Cardiac fibroblast (primary cell): ENCODE data around the gene KHDC1.
"Not testable (repeated sequence)": the region's sequence is repeated elsewhere in the genome, so short reads cannot be mapped to it uniquely, and the experiment has no call there.

Source experiments
- DNase-seq, 2 donors: peaks; one replicate each; pipeline versions ENCODE4 v3.0.0 to v3.0.0-alpha.2; 2010; ENCODE audit warnings: low read depth in 2 of 2
- H3K4me3 ChIP-seq, 2 donors: replicated peaks in 1 of 2; 1 replicate in 1 of 2; 2 replicates in 1 of 2; pipeline ENCODE4 v1.5.1; 2011; ENCODE audit warnings: low read depth in 2 of 2, low read length in 2 of 2, mild to moderate bottlenecking in 2 of 2, moderate library complexity in 1 of 2
- TF ChIP-seq, protein P1 (sequence below): IDR thresholded peaks from one replicate; pipeline ENCODE4 v1.5.1; 2011; ENCODE audit warnings: low read depth, mild to moderate bottlenecking, low read length, inconsistent platforms

KHDC1 gene

DNA sequence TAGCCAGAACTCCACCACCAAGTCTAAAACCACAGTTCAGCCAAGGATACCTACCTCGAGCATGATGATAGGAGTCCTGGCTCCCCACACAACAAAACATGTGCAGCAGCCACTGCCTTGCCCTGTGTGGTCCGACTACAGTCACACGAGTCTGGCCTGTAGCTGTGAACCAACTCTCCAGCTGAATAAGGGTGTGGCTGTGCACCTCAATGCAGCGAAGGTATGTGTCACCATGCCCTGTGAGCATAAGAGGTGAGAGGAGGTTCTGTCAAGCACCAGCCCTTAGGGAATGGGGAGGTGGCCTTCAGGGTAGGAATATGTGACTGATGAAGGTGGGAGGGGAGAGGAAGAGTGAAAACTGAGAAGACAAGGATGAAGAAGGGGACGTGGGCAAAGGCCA is 21.0 kb downstream of the KHDC1 start:
- DNase-seq, result no peak
- H3K4me3 ChIP-seq, result no peak overlapping the region
- TF ChIP-seq, protein P1, sequence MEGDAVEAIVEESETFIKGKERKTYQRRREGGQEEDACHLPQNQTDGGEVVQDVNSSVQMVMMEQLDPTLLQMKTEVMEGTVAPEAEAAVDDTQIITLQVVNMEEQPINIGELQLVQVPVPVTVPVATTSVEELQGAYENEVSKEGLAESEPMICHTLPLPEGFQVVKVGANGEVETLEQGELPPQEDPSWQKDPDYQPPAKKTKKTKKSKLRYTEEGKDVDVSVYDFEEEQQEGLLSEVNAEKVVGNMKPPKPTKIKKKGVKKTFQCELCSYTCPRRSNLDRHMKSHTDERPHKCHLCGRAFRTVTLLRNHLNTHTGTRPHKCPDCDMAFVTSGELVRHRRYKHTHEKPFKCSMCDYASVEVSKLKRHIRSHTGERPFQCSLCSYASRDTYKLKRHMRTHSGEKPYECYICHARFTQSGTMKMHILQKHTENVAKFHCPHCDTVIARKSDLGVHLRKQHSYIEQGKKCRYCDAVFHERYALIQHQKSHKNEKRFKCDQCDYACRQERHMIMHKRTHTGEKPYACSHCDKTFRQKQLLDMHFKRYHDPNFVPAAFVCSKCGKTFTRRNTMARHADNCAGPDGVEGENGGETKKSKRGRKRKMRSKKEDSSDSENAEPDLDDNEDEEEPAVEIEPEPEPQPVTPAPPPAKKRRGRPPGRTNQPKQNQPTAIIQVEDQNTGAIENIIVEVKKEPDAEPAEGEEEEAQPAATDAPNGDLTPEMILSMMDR, result no peak

DNA sequence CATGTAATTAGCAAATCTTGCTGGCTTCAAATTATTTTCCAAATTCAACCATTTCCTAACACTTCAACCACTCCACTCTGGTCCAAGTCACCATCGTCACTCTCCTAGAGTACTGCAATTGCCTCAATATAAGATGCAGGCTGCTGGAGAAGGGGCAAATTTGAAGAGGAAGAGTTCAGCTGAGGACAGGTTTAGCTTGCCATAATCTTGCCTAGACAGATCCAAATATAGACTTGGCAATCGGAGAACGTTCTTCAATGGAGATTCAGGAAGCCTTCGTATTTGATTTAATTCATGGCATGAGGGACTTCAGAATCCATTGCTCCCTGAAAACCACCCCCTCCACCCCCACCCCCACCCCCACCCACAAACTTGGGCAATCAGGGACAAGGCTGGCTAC is 22.3 kb downstream of the KHDC1 start:
- no peak overlapping the region for H3K4me3 ChIP-seq
- TF ChIP-seq, protein P1, result no peak
- DNase-seq, result no peak

GRCh38 chr6:73236144-73236750 is 26.7 kb downstream of the KHDC1 start:
- H3K4me3 ChIP-seq, result no peak overlapping the region
- TF ChIP-seq, protein P1, result no peak
- DNase-seq, result peak; percentile 83 to 96

- peak; percentile 33 to 88 for DNase-seq
- H3K4me3 ChIP-seq, result no peak overlapping the region
- TF ChIP-seq, protein P1, result no peak
Measured at GRCh38 chr6:73234733-73235132, 28.3 kb downstream of the KHDC1 start.

- H3K4me3 ChIP-seq, result not testable (repeated sequence)
- peak in 1 of 2 donors; percentile 40 for DNase-seq
Measured at GRCh38 chr6:73233971-73234370, 29.0 kb downstream of the KHDC1 start.

GRCh38 chr6:73233048-73233447 is 29.9 kb downstream of the KHDC1 start:
- no peak overlapping the region for H3K4me3 ChIP-seq
- TF ChIP-seq, protein P1, result no peak
- DNase-seq, result no peak

DNA sequence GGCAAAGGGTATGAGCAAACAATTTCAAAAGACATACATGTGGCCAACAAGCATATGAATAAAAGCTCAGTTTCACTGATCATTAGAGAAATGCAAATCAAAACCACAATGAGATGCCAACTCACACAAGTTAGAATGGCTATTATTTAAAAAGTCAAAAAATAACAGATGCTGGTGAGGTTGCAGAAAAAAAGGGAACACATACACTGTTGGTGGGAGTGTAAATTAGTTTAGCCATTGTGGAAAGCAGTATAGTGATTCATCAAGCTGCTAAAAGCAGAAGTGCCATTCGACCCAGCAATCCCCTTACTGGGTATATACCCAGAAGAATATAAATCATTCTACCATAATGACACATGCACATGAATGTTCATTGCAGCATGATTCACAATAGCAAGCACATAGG is 31.0 kb downstream of the KHDC1 start:
- no peak overlapping the region for H3K4me3 ChIP-seq
- no peak for DNase-seq
- TF ChIP-seq, protein P1, result no peak
